IPS-15b (cell line): ENCODE measurements around the gene PARD3.

ENCODE experiments used
- H3K27me3 ChIP-seq: one replicate; pipeline ENCODE4 v1.6.1; 2013; ENCODE audit warnings: low read length; ENCODE audit not compliant: control insufficient read depth, insufficient read depth
- H3K36me3 ChIP-seq: one replicate; pipeline ENCODE4 v1.6.1; 2013; ENCODE audit warnings: low read length; ENCODE audit not compliant: control insufficient read depth, insufficient read depth
- H3K4me1 ChIP-seq: one replicate; pipeline ENCODE4 v1.6.1; 2013; ENCODE audit warnings: mild to moderate bottlenecking, low read length; ENCODE audit not compliant: control insufficient read depth, insufficient read depth
- H3K4me3 ChIP-seq: one replicate; pipeline ENCODE4 v1.5.1; 2013; ENCODE audit warnings: low read depth, low read length
- H3K9ac ChIP-seq: one replicate; pipeline ENCODE4 v1.6.1; 2013; ENCODE audit warnings: low read depth, mild to moderate bottlenecking, low read length
- H3K9me3 ChIP-seq: one replicate; pipeline ENCODE4 v1.6.1; 2013; ENCODE audit warnings: mild to moderate bottlenecking, low read length; ENCODE audit not compliant: control insufficient read depth, insufficient read depth

Gene PARD3

GRCh38 chr10:34771525-34771924, 43.6 kb downstream of the PARD3 start:
- Histone ChIP-seq H3K9me3 (no peaks in the 10 kb centered on the region), H3K4me1 (peaks cover 9% of the 10 kb centered on the region), H3K27me3 (no peaks in the 10 kb centered on the region), H3K4me3 (no peak overlapping the region), H3K9ac (no peak overlapping the region), H3K36me3 (no peaks in the 10 kb centered on the region)

DNA sequence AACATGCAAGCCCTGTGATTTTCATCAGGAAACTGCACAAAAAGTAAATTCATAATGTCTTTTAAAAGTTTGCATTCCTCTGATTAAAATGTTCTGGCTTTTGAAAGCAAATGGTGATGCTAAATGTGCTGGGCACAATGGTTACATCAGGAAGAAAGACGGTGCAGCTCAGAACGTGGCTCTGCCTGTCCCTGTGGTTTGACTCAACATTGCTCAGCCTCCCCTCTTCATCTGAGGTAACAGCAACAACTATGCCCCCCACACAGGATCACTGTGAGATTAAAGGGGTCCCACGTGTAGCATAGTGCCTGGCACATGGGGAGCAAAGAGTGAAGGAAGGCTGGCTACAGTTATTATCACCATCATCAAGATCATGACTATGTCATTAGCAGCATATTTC, 44.0 kb downstream of the PARD3 start:
- Histone ChIP-seq H3K9me3 (no peaks in the 10 kb centered on the region), H3K36me3 (no peaks in the 10 kb centered on the region), H3K27me3 (no peaks in the 10 kb centered on the region), H3K9ac (peak overlapping the region; percentile 28), H3K4me3 (no peak overlapping the region), H3K4me1 (peaks cover 9% of the 10 kb centered on the region)

DNA sequence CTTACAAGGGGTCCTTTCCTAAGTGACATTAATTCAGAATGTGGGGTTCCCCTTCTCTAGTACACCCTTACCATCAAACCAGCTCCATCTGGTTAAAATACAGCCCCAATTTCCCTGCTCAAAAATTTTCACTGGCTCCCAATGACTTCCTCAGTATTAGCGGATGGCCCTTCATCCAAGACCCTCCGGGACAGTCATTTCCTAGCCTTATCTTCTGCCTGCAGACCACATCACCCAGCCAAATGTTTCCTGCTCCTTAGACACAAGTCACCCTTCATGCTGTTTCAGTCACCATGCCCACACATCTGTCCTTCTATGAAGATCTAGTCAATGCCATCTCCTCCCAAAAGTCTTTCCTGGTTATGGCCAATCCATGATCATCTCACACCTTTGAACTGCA, 45.2 kb downstream of the PARD3 start:
- Histone ChIP-seq H3K9me3 (no peaks in the 10 kb centered on the region), H3K36me3 (no peaks in the 10 kb centered on the region), H3K27me3 (no peaks in the 10 kb centered on the region), H3K4me1 (peaks cover 9% of the 10 kb centered on the region), H3K9ac (no peak overlapping the region), H3K4me3 (no peak overlapping the region)

GRCh38 chr10:34768972-34769330, 46.1 kb downstream of the PARD3 start:
- no peak overlapping the region for H3K9ac ChIP-seq
- H3K4me3 ChIP-seq = no peak overlapping the region
- no peaks in the 10 kb centered on the region for H3K36me3 ChIP-seq
- H3K9me3 ChIP-seq = no peaks in the 10 kb centered on the region
- H3K27me3 ChIP-seq = no peaks in the 10 kb centered on the region
- peaks cover 9% of the 10 kb centered on the region for H3K4me1 ChIP-seq

DNA sequence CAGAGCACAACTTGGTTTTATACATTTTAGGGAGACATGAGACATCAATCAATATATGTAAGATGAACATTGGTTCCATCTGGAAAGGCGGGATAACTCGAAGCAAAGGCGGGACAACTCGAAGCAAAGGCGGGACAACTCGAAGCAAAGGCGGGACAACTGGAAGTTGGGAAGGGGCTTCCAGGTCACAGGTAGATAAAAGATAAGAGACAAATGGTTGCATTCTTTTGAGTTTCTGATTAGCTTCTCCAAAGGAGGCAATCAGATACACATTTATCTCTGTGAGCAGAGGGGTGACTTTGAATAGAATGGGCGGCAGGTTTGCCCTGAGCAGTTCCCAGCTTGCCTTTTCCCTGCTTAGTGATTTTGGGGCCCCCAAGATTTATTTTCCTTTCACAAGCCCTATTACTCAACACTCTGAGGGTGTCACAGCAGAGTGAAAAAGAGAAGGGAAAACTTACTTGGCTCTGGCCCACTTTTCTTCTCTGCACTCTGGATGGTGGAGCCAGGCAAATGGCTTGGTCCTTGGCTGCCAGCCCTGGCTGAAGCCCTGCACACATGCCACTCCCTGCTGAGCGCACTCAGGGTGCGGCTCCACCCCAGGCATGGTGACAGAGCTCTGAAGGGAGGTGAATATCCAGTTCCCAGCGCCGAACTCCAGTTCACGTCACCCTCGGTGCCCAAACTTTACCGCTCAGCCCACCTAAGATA, 46.7 kb downstream of the PARD3 start:
- Histone ChIP-seq H3K27me3 (no peaks in the 10 kb centered on the region), H3K4me3 (no peak overlapping the region), H3K9me3 (no peaks in the 10 kb centered on the region), H3K4me1 (peaks cover 9% of the 10 kb centered on the region), H3K36me3 (no peaks in the 10 kb centered on the region), H3K9ac (no peak overlapping the region)

GRCh38 chr10:34766811-34767494, 48.1 kb downstream of the PARD3 start:
- Histone ChIP-seq H3K9me3 (no peaks in the 10 kb centered on the region), H3K9ac (no peak overlapping the region), H3K27me3 (no peaks in the 10 kb centered on the region), H3K4me3 (no peak overlapping the region), H3K36me3 (no peaks in the 10 kb centered on the region), H3K4me1 (peaks cover 9% of the 10 kb centered on the region)

GRCh38 chr10:34766266-34766600, 48.9 kb downstream of the PARD3 start:
- Histone ChIP-seq H3K36me3 (no peaks in the 10 kb centered on the region), H3K27me3 (no peaks in the 10 kb centered on the region), H3K9me3 (no peaks in the 10 kb centered on the region), H3K4me1 (peaks cover 9% of the 10 kb centered on the region), H3K9ac (no peak overlapping the region), H3K4me3 (no peak overlapping the region)

DNA sequence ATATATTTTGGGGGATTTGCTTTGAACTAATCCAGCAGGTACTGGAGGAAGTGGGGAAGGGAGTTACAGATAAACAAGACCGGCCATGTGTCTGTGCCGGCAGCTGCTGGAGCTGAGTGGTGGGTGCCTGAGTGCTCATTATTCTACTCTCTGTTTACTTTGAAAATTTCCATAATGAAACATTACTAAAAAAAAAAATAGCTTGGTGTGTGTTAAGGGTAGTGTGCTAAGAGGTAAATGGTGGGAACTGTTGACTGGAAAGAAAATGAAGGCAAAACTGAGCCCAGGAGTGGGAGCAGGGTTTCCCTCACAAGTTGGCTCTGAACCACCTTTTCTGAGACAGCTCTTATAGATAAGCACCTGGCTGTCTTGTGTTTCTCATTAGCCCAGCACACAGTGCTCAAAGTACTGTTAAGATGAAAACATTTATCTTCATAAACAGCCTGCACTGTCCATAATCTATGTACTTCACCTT, 50.6 kb downstream of the PARD3 start:
- Histone ChIP-seq H3K4me1 (peaks cover 9% of the 10 kb centered on the region), H3K9ac (no peak overlapping the region), H3K4me3 (no peak overlapping the region), H3K27me3 (no peaks in the 10 kb centered on the region), H3K9me3 (no peaks in the 10 kb centered on the region), H3K36me3 (no peaks in the 10 kb centered on the region)

DNA sequence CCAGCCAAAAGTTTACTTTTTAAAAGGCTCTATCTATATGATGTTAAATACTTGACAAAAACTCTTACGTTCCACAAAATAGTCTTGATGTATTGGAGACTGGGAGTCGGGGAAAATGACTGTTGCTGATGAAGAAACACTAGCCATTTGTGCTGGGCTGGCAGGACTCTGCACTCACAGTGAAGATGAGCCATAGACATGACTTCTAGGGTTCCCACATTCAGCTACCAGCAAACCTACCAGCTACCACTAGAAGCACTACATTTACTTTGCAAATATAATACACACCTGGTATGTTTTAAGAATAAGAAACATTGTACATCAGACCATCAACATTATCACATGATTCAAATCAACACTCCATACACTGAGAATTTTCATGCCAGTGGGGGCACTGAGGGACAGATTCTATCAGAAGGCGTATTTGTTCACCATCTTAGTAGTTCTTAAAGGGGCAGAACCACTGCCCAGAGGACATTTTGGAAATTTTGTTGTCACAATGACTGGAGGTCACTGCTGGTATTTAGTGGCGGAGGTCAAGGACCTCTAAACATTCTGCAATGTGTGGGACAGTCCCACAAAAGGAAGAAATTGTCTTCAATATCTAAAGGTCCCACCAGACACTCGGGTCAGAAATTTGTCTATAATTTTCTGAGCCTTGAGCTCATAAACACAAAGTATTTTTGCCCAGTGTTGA, 52.3 kb downstream of the PARD3 start:
- Histone ChIP-seq H3K27me3 (no peaks in the 10 kb centered on the region), H3K9ac (no peak overlapping the region), H3K36me3 (no peaks in the 10 kb centered on the region), H3K9me3 (no peaks in the 10 kb centered on the region), H3K4me3 (no peak overlapping the region), H3K4me1 (peaks cover 3% of the 10 kb centered on the region)

GRCh38 chr10:34762156-34762555, 52.9 kb downstream of the PARD3 start:
- H3K9me3 ChIP-seq = no peaks in the 10 kb centered on the region
- H3K4me1 ChIP-seq = no peaks in the 10 kb centered on the region
- no peak overlapping the region for H3K4me3 ChIP-seq
- no peaks in the 10 kb centered on the region for H3K27me3 ChIP-seq
- H3K36me3 ChIP-seq = no peaks in the 10 kb centered on the region
- H3K9ac ChIP-seq = no peak overlapping the region

GRCh38 chr10:34761453-34761852, 53.6 kb downstream of the PARD3 start:
- Histone ChIP-seq H3K9ac (no peak overlapping the region), H3K4me3 (no peak overlapping the region), H3K36me3 (no peaks in the 10 kb centered on the region), H3K27me3 (no peaks in the 10 kb centered on the region), H3K4me1 (no peaks in the 10 kb centered on the region), H3K9me3 (no peaks in the 10 kb centered on the region)

GRCh38 chr10:34760606-34761005, 54.5 kb downstream of the PARD3 start:
- Histone ChIP-seq H3K9ac (no peak overlapping the region), H3K4me1 (no peaks in the 10 kb centered on the region)

More at GRCh38 chr10:34760606-34761005, 54.5 kb downstream of the PARD3 start:
- H3K9me3 ChIP-seq = no peaks in the 10 kb centered on the region
- no peaks in the 10 kb centered on the region for H3K36me3 ChIP-seq
- H3K27me3 ChIP-seq = no peaks in the 10 kb centered on the region
- H3K4me3 ChIP-seq = no peak overlapping the region
